RWPE2 (cell line): ENCODE measurements around the gene SLC35F3.
"Not testable (repeated sequence)": the region's sequence is repeated elsewhere in the genome, so short reads cannot be mapped to it uniquely, and the experiment has no call there.

Experiments used
- ATAC-seq: fragments of 200-7000 bp; cut with Tn5 transposase; 3 replicates; pipeline ENCODE4 v1.9.1; 2021; ENCODE audit warnings: low read depth
- DNase-seq: peaks from one replicate; pipeline ENCODE4 v3.0.0-alpha.2; 2020; ENCODE audit warnings: low spot score
- H3K27ac ChIP-seq: fragments of 450-650 bp; 2 replicates; pipeline ENCODE4 v1.5.1; 2017; ENCODE audit warnings: mild to moderate bottlenecking; ENCODE audit not compliant: poor library complexity, severe bottlenecking
- H3K27me3 ChIP-seq: fragments of 250-450 bp; sonication (Bioruptor Pico); 2 replicates; pipeline ENCODE4 v1.5.1; 2021; ENCODE audit warnings: mild to moderate bottlenecking, moderate library complexity; ENCODE audit not compliant: insufficient read depth, poor library complexity, severe bottlenecking
- H3K36me3 ChIP-seq: fragments of 250-450 bp; sonication (Bioruptor Pico); 2 replicates; pipeline ENCODE4 v1.5.1; 2020; ENCODE audit warnings: low read depth, mild to moderate bottlenecking, moderate library complexity
- H3K4me1 ChIP-seq: fragments of 250-450 bp; sonication (Bioruptor Pico); 2 replicates; pipeline ENCODE4 v1.5.1; 2021; ENCODE audit warnings: mild to moderate bottlenecking, moderate library complexity; ENCODE audit not compliant: insufficient read depth, poor library complexity, severe bottlenecking
- H3K4me3 ChIP-seq: fragments of 250-450 bp; sonication (Bioruptor Pico); 2 replicates; pipeline ENCODE4 v1.5.1; 2021; ENCODE audit warnings: mild to moderate bottlenecking, moderate library complexity; ENCODE audit not compliant: severe bottlenecking
- H3K9me3 ChIP-seq: fragments of 250-450 bp; sonication (Bioruptor Pico); 2 replicates; pipeline ENCODE4 v1.5.1; 2021; ENCODE audit warnings: mild to moderate bottlenecking, moderate library complexity; ENCODE audit not compliant: severe bottlenecking
- CTCF ChIP-seq: fragments of 450-650 bp; IDR thresholded peaks from one replicate; pipeline ENCODE4 v1.5.1; 2017; ENCODE audit warnings: mild to moderate bottlenecking, moderate library complexity; ENCODE audit not compliant: poor library complexity, severe bottlenecking

Gene SLC35F3

GRCh38 chr1:234295068-234295467 is 390.6 kb downstream of the SLC35F3 start:
- Histone ChIP-seq H3K27me3 (no peaks in the 10 kb centered on the region), H3K4me3 (no peak overlapping the region), H3K9me3 (no peaks in the 10 kb centered on the region), H3K36me3 (no peaks in the 10 kb centered on the region), H3K4me1 (no peaks in the 10 kb centered on the region), H3K27ac (no peak overlapping the region)
- ATAC-seq (no peak), DNase-seq (no peak)
- TF ChIP-seq CTCF, result no peak

- no peaks in the 10 kb centered on the region for H3K36me3 ChIP-seq
- H3K4me3 ChIP-seq, result no peak overlapping the region
- ATAC-seq, result no peak
- H3K9me3 ChIP-seq, result no peaks in the 10 kb centered on the region
- no peak for DNase-seq
- no peak overlapping the region for H3K27ac ChIP-seq
- TF ChIP-seq CTCF, result no peak
- no peaks in the 10 kb centered on the region for H3K4me1 ChIP-seq
- no peaks in the 10 kb centered on the region for H3K27me3 ChIP-seq
Observed at GRCh38 chr1:234295626-234296025, 391.1 kb downstream of the SLC35F3 start.

- no peak overlapping the region for H3K27ac ChIP-seq
- ATAC-seq (no peak), DNase-seq (no peak)
- no peak for TF ChIP-seq CTCF
- no peaks in the 10 kb centered on the region for H3K4me1 ChIP-seq
- H3K36me3 ChIP-seq, result no peaks in the 10 kb centered on the region
- no peaks in the 10 kb centered on the region for H3K27me3 ChIP-seq
- no peaks in the 10 kb centered on the region for H3K9me3 ChIP-seq
- no peak overlapping the region for H3K4me3 ChIP-seq
Observed at GRCh38 chr1:234296496-234296895, 392.0 kb downstream of the SLC35F3 start.

- no peaks in the 10 kb centered on the region for H3K9me3 ChIP-seq
- no peaks in the 10 kb centered on the region for H3K27me3 ChIP-seq
- no peaks in the 10 kb centered on the region for H3K4me1 ChIP-seq
- no peak overlapping the region for H3K27ac ChIP-seq
- no peak for DNase-seq
- ATAC-seq, result no peak
- no peak overlapping the region for H3K4me3 ChIP-seq
- no peak for TF ChIP-seq CTCF
- no peaks in the 10 kb centered on the region for H3K36me3 ChIP-seq
Observed at GRCh38 chr1:234297668-234298067, 393.2 kb downstream of the SLC35F3 start.

GRCh38 chr1:234300096-234300495 is 395.6 kb downstream of the SLC35F3 start:
- TF ChIP-seq CTCF, result no peak
- no peak overlapping the region for H3K4me3 ChIP-seq
- H3K27me3 ChIP-seq, result no peaks in the 10 kb centered on the region
- ATAC-seq (no peak), DNase-seq (no peak)
- no peaks in the 10 kb centered on the region for H3K4me1 ChIP-seq
- no peaks in the 10 kb centered on the region for H3K9me3 ChIP-seq
- H3K27ac ChIP-seq, result no peak overlapping the region
- no peaks in the 10 kb centered on the region for H3K36me3 ChIP-seq

GRCh38 chr1:234301663-234302062 is 397.2 kb downstream of the SLC35F3 start:
- not testable (repeated sequence) for H3K27me3 ChIP-seq, DNase-seq, H3K4me1 ChIP-seq, H3K4me3 ChIP-seq, H3K9me3 ChIP-seq, H3K27ac ChIP-seq, ATAC-seq, H3K36me3 ChIP-seq
